K562 (cell line): ENCODE measurements around the gene UGT2B28.

Source experiments
- ATF3 ChIP-seq, 2 experiments: fragments of 450-650 bp in 1 of 2; sonication (generic) in 1 of 2; formaldehyde crosslinking in 1 of 2; IDR thresholded peaks in 1 of 2; conservative IDR thresholded peaks in 1 of 2; 2 replicates each; pipeline versions ENCODE4 v1.6.1 to v1.8.1; 2016 to 2023; ENCODE audit warnings: mild to moderate bottlenecking in 2 of 2, moderate library complexity in 2 of 2, inconsistent platforms in 1 of 2, missing genetic modification reagents in 1 of 2
- CTCF ChIP-seq, 3 experiments: IDR thresholded peaks in 2 of 3; conservative IDR thresholded peaks in 1 of 3; 2 replicates each; pipeline ENCODE4 v1.5.1; 2011 to 2012; ENCODE audit warnings: low read length in 3 of 3, mild to moderate bottlenecking in 3 of 3, control low read depth in 2 of 3, improper control_type of control experiment in 1 of 3, inconsistent platforms in 1 of 3, low read depth in 1 of 3, mixed read lengths in 1 of 3, moderate library complexity in 1 of 3; ENCODE audit not compliant: insufficient read depth in 2 of 3
- ELK1 ChIP-seq: sonication (generic); formaldehyde crosslinking; IDR thresholded peaks from 2 replicates; pipeline ENCODE4 v1.8.1; 2022; ENCODE audit warnings: missing genetic modification reagents
- EP300 ChIP-seq: IDR thresholded peaks from 2 replicates; pipeline ENCODE4 v1.6.1; 2012; ENCODE audit warnings: low read length, improper control_type of control experiment
- ESRRB ChIP-seq: fragments of 250-450 bp; sonication (Bioruptor Pico); IDR thresholded peaks from 2 replicates; pipeline ENCODE4 v1.5.0; 2020; ENCODE audit warnings: mild to moderate bottlenecking, moderate library complexity, borderline replicate concordance
- MAFK ChIP-seq: IDR thresholded peaks from 2 replicates; pipeline ENCODE4 v1.6.1; 2011; ENCODE audit warnings: low read length, improper control_type of control experiment
- MAX ChIP-seq: sonication (generic); formaldehyde crosslinking; IDR thresholded peaks from 2 replicates; pipeline ENCODE4 v1.9.0; 2022; ENCODE audit warnings: mild to moderate bottlenecking, missing genetic modification reagents
- MTA3 ChIP-seq: fragments of 450-650 bp; formaldehyde crosslinking; IDR thresholded peaks from 2 replicates; pipeline ENCODE4 v1.6.1; 2017; ENCODE audit warnings: mild to moderate bottlenecking, borderline replicate concordance
- POLR2A ChIP-seq: fragments of 450-650 bp; conservative IDR thresholded peaks from 2 replicates; pipeline ENCODE4 v1.6.1; 2016
- SREBF1 ChIP-seq: fragments of 150-350 bp; IDR thresholded peaks from 2 replicates; pipeline ENCODE4 v1.6.1; 2014; ENCODE audit warnings: antibody characterized with exemption, low read depth, low read length, borderline replicate concordance
- THRA ChIP-seq: fragments of 450-650 bp; IDR thresholded peaks from 2 replicates; pipeline ENCODE4 v1.6.1; 2017; ENCODE audit warnings: mild to moderate bottlenecking, moderate library complexity
- ZNF766 ChIP-seq: fragments of 200-800 bp; sonication (Bioruptor generic); conservative IDR thresholded peaks from 2 replicates; pipeline ENCODE4 v1.6.1; 2016; ENCODE audit warnings: missing genetic modification characterization, missing compliant biosample characterization
- ZNF77 ChIP-seq: fragments of 250-450 bp; sonication (Bioruptor Pico); IDR thresholded peaks from 2 replicates; pipeline ENCODE4 v1.5.0; 2020

- no peak for TF ChIP-seq MAFK
- no peak for TF ChIP-seq CTCF (IDR thresholded peaks at IDR 0.05 in 2 of 3, conservative IDR thresholded peaks at IDR 0.05 in 1 of 3; ENCODE audit: insufficient read depth in 2 of 3, low read depth in 1 of 3, low read length in 3 of 3)
- no peak for TF ChIP-seq EP300
- TF ChIP-seq POLR2A, result no peak
- no peak for TF ChIP-seq ZNF766
- TF ChIP-seq THRA, result no peak
- no peak for TF ChIP-seq SREBF1
- no peak for TF ChIP-seq ESRRB
- no peak for TF ChIP-seq ATF3 (IDR thresholded peaks at IDR 0.05)
- no peak for TF ChIP-seq ATF3 (CRISPR knock-in tag; conservative IDR thresholded peaks at IDR 0.05)
- no peak for TF ChIP-seq ELK1
- no peak for TF ChIP-seq MAX (CRISPR knock-in tag)
- no peak for TF ChIP-seq ZNF77 (CRISPR knock-in tag)
- no peak for TF ChIP-seq MTA3
These were observed 41.2 kb upstream of the UGT2B28 start for GRCh38 chr4:69239092-69239491.
